Thoracic aorta (tissue), 2 donors: ENCODE data around the gene MCC. TPM values are rescaled to one million over a fixed set of nuclear protein-coding genes. Genes with fewer than 3 reads are reported as not detected.
"Not testable (repeated sequence)": the region's sequence is repeated elsewhere in the genome, so short reads cannot be mapped to it uniquely, and the experiment has no call there.

Experiments
- ATAC-seq: fragments of 150-250 bp; one replicate; pipeline ENCODE4 v1.8.0; 2017; ENCODE audit warnings: low read depth; ENCODE audit not compliant: insufficient number of reproducible peaks, low FRiP score
- DNase-seq: peaks from one replicate; pipeline ENCODE4 v3.0.0-alpha.2; 2020; ENCODE audit warnings: low spot score
- H3K27ac ChIP-seq, 2 donors: fragments of 200-600 bp; sonication (generic); 1 replicate in 1 of 2; 2 replicates in 1 of 2; pipeline ENCODE4 v1.5.1; 2016; ENCODE audit warnings: mild to moderate bottlenecking in 2 of 2, moderate library complexity in 2 of 2
- H3K27me3 ChIP-seq: fragments of 200-600 bp; sonication (generic); replicated peaks from 2 replicates; pipeline ENCODE4 v1.6.0; 2016; ENCODE audit warnings: mild to moderate bottlenecking; ENCODE audit not compliant: insufficient read depth
- H3K36me3 ChIP-seq: fragments of 200-600 bp; sonication (generic); one replicate; pipeline ENCODE4 v1.5.1; 2016
- H3K4me1 ChIP-seq, 2 donors: fragments of 200-600 bp; sonication (generic); 1 replicate in 1 of 2; 2 replicates in 1 of 2; pipeline versions ENCODE4 v1.5.1 to v1.6.0; 2016; ENCODE audit warnings: low read depth in 2 of 2, mild to moderate bottlenecking in 1 of 2; ENCODE audit not compliant: control insufficient read depth in 1 of 2
- H3K4me3 ChIP-seq: fragments of 200-600 bp; sonication (generic); 2 replicates; pipeline ENCODE4 v1.5.1; 2016; ENCODE audit warnings: mild to moderate bottlenecking
- H3K9me3 ChIP-seq: fragments of 200-600 bp; sonication (generic); 2 replicates; pipeline ENCODE4 v1.5.1; 2016
- CTCF ChIP-seq: fragments of 200-600 bp; sonication (generic); IDR thresholded peaks from one replicate; pipeline ENCODE4 v1.5.1; 2019; ENCODE audit warnings: antibody characterized with exemption
- total RNA-seq, 2 donors: library from RNA; depleted of rRNA; stranded (reverse); fragments of >200 nt; gene quantifications; one replicate each; pipeline versions ENCODE4 v1.1.0 to v1.2.3, GENCODE V29; 2016

The MCC gene
- total RNA-seq, 2 donors from 2014 or later = 14.6 to 27.2 TPM

- ATAC-seq (no peak), DNase-seq (no peak)
- H3K4me1 ChIP-seq = peaks cover 5 to 23% of the 10 kb centered on the region in 2 donors
- TF ChIP-seq CTCF = peak; percentile 14
- H3K4me3 ChIP-seq = peak overlapping the region; percentile 79
- no peak overlapping the region for H3K27ac ChIP-seq
- H3K9me3 ChIP-seq = peaks cover 10% of the 10 kb centered on the region
- no peaks in the 10 kb centered on the region for H3K36me3 ChIP-seq
- no peaks in the 10 kb centered on the region for H3K27me3 ChIP-seq
Measured at GRCh38 chr5:113487416-113487780, 855 bp downstream of the MCC start.

- no peak for TF ChIP-seq CTCF
- DNase-seq (no peak), ATAC-seq (no peak)
- Histone ChIP-seq H3K9me3 (no peaks in the 10 kb centered on the region), H3K27me3 (no peaks in the 10 kb centered on the region), H3K4me1 (no peaks in the 10 kb centered on the region), H3K27ac (no peak overlapping the region), H3K36me3 (no peaks in the 10 kb centered on the region), H3K4me3 (no peak overlapping the region)
Measured at GRCh38 chr5:113480243-113480642, 8.0 kb downstream of the MCC start.

GRCh38 chr5:113478691-113479090 lies 9.6 kb downstream of the MCC start:
- Histone ChIP-seq H3K36me3 (no peaks in the 10 kb centered on the region), H3K4me3 (no peak overlapping the region), H3K27ac (no peak overlapping the region), H3K27me3 (no peaks in the 10 kb centered on the region), H3K4me1 (no peaks in the 10 kb centered on the region), H3K9me3 (no peaks in the 10 kb centered on the region)
- TF ChIP-seq CTCF = no peak
- no peak for ATAC-seq
- DNase-seq = no peak

GRCh38 chr5:113474100-113474728 lies 14.0 kb downstream of the MCC start:
- no peaks in the 10 kb centered on the region for H3K36me3 ChIP-seq
- DNase-seq (no peak), ATAC-seq (no peak)
- H3K4me1 ChIP-seq = no peaks in the 10 kb centered on the region
- H3K27me3 ChIP-seq = no peaks in the 10 kb centered on the region
- no peak for TF ChIP-seq CTCF
- no peak overlapping the region for H3K4me3 ChIP-seq
- H3K27ac ChIP-seq = no peak overlapping the region
- no peaks in the 10 kb centered on the region for H3K9me3 ChIP-seq

GRCh38 chr5:113463032-113463431 lies 25.2 kb downstream of the MCC start:
- Histone ChIP-seq H3K4me3 (no peak overlapping the region), H3K36me3 (no peaks in the 10 kb centered on the region), H3K9me3 (no peaks in the 10 kb centered on the region), H3K27me3 (no peaks in the 10 kb centered on the region), H3K27ac (no peak overlapping the region), H3K4me1 (no peaks in the 10 kb centered on the region)
- ATAC-seq = no peak
- no peak for DNase-seq
- TF ChIP-seq CTCF = no peak

- not testable (repeated sequence) for ATAC-seq, H3K4me1 ChIP-seq, H3K4me3 ChIP-seq, H3K36me3 ChIP-seq, H3K27ac ChIP-seq, H3K27me3 ChIP-seq, DNase-seq, H3K9me3 ChIP-seq
Measured at GRCh38 chr5:113457106-113457505, 31.1 kb downstream of the MCC start.
